ENCODE measurements around the gene MPC1.

DNA sequence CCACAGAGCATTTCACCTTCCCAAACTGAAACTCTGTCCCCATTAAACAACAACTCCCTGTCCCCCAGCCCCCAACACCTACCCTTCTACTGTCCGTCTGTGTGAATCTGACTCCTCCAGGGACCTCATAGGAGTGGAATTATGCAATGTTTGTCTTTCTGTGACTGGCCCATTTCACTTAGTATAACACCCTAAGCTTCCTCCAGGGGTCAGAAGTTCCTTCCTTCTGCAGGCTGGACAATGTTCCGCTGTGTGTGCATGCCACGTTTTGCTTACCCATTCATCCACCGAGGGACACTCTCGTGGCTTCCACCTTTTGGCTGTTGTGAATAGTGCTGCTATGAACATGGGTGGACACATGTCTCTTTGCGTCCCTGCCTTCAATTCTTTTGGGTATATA is 37.6 kb upstream of the MPC1 start:
- TF ChIP-seq CTCF (IDR thresholded peaks at IDR 0.05) (no peak), ZFX (IDR thresholded peaks at IDR 0.05; ENCODE audit: borderline replicate concordance) (no peak)
